Lower leg skin (tissue), 4 donors: ENCODE data around the gene TMCC3. TPM values are rescaled to one million over a fixed set of nuclear protein-coding genes. Genes with fewer than 3 reads are reported as not detected.

ENCODE experiments used
- DNase-seq, 2 donors: peaks; one replicate each; pipeline ENCODE4 v3.0.0-alpha.2; 2019; ENCODE audit warnings: low spot score in 2 of 2
- H3K4me3 ChIP-seq: fragments of 200-600 bp; sonication (generic); 2 replicates; pipeline ENCODE4 v1.5.1; 2017; ENCODE audit warnings: mild to moderate bottlenecking, low read depth; ENCODE audit not compliant: poor library complexity, severe bottlenecking
- CTCF ChIP-seq, 3 donors: fragments of 450-650 bp; IDR thresholded peaks; one replicate each; pipeline ENCODE4 v1.5.1; 2016; ENCODE audit warnings: antibody characterized with exemption in 3 of 3, mild to moderate bottlenecking in 3 of 3, moderate library complexity in 2 of 3
- POLR2A ChIP-seq, 2 donors: fragments of 450-650 bp; IDR thresholded peaks; one replicate each; pipeline ENCODE4 v1.6.1; 2016 to 2017; ENCODE audit warnings: antibody characterized with exemption in 2 of 2, mild to moderate bottlenecking in 1 of 2, moderate library complexity in 1 of 2
- WGBS, 2 donors: methylation state at CpG; one replicate each; pipeline ENCODE4 v1.1.5; 2018; 5-methylcytosine and 5-hydroxymethylcytosine counted together
- intact Hi-C: fragments of 100-400 bp; cut with DNase I; formaldehyde crosslinking; loops from one replicate; pipeline ENCODE4 v1.15.0; 2023; ENCODE audit warnings: low total_unique reads
- total RNA-seq, 4 donors: library from RNA; depleted of rRNA; stranded (reverse); fragments of >200 nt; gene quantifications; one replicate each; pipeline ENCODE4 v1.1.0, GENCODE V29; 2016

TMCC3 gene
- total RNA-seq, 4 donors from 2014 or later = 13.8 to 18.2 (median 17.5) TPM

- intact Hi-C loops = no loop called here
- TF ChIP-seq POLR2A (IDR thresholded peaks at IDR 0.05) (no peak), CTCF (IDR thresholded peaks at IDR 0.05) (no peak)
- H3K4me3 ChIP-seq = no peak overlapping the region
- DNase-seq = no peak
- WGBS, 2 donors = 80 to 83% methylated on average over 14 of the region's 14 CpGs
Observed at GRCh38 chr12:94644141-94644979, 6.0 kb downstream of the TMCC3 start.

- intact Hi-C loops = no loop called here
- WGBS, 2 donors = 70 to 74% methylated on average over 3 of the region's 3 CpGs
Observed at GRCh38 chr12:94643606-94644005, 6.8 kb downstream of the TMCC3 start.

GRCh38 chr12:94641283-94641682 is 9.1 kb downstream of the TMCC3 start:
- no peak overlapping the region for H3K4me3 ChIP-seq
- DNase-seq = no peak
- intact Hi-C loops = no loop called here
- TF ChIP-seq POLR2A (IDR thresholded peaks at IDR 0.05) (no peak), CTCF (IDR thresholded peaks at IDR 0.05) (no peak)
- 95 to 96% methylated on average over 7 of the region's 7 CpGs for WGBS, 2 donors

More at GRCh38 chr12:94643606-94644005, 6.8 kb downstream of the TMCC3 start:
- no peak for TF ChIP-seq CTCF (IDR thresholded peaks at IDR 0.05)
- no peak for TF ChIP-seq POLR2A (IDR thresholded peaks at IDR 0.05)
- H3K4me3 ChIP-seq = no peak overlapping the region
- no peak for DNase-seq

- TF ChIP-seq POLR2A (IDR thresholded peaks at IDR 0.05) (no peak), CTCF (IDR thresholded peaks at IDR 0.05) (no peak)
- no peak for DNase-seq
- WGBS, 2 donors = 84 to 88% methylated on average over 10 of the region's 10 CpGs
- no peak overlapping the region for H3K4me3 ChIP-seq
- intact Hi-C loops = no loop called here
Observed at GRCh38 chr12:94640134-94640928, 10.0 kb downstream of the TMCC3 start.

GRCh38 chr12:94638521-94638920 is 11.8 kb downstream of the TMCC3 start:
- intact Hi-C loops = loop anchor here (5.0 kb wide), 1 partner anchor 579 kb away; the partner anchor contains the start of genes FGD6 and VEZT
- no peak overlapping the region for H3K4me3 ChIP-seq
- TF ChIP-seq POLR2A (IDR thresholded peaks at IDR 0.05) (no peak), CTCF (IDR thresholded peaks at IDR 0.05) (no peak)
- 82 to 93% methylated on average over 1 of the region's 1 CpG for WGBS, 2 donors
- no peak for DNase-seq
